ENCODE data around the gene BMP6.

The BMP6 gene

GRCh38 chr6:7696061-7696460 is 29.8 kb upstream of the BMP6 start:
- ATAC-seq (replicated peaks; ENCODE audit: extremely low read depth, poor library complexity, severe bottlenecking) = no peak
- no peak overlapping the region for H3K27ac Mint-ChIP-seq (ENCODE audit: low read depth)
- DNase-seq (ENCODE audit: low spot score in 2 of 2) = no peak
- no peak overlapping the region for H3K4me3 Mint-ChIP-seq
- H3K27me3 Mint-ChIP-seq = peaks cover 49% of the 10 kb centered on the region
- no peaks in the 10 kb centered on the region for H3K4me1 Mint-ChIP-seq
- no peaks in the 10 kb centered on the region for H3K36me3 Mint-ChIP-seq (ENCODE audit: insufficient read depth)
- H3K9me3 Mint-ChIP-seq = no peaks in the 10 kb centered on the region

- no peak overlapping the region for H3K4me3 Mint-ChIP-seq
- H3K27me3 Mint-ChIP-seq = peaks cover 42% of the 10 kb centered on the region
- H3K36me3 Mint-ChIP-seq (ENCODE audit: insufficient read depth) = no peaks in the 10 kb centered on the region
- no peaks in the 10 kb centered on the region for H3K9me3 Mint-ChIP-seq
- DNase-seq (ENCODE audit: low spot score in 2 of 2) (no peak), ATAC-seq (replicated peaks; ENCODE audit: extremely low read depth, poor library complexity, severe bottlenecking) (no peak)
- H3K27ac Mint-ChIP-seq (ENCODE audit: low read depth) = no peak overlapping the region
- no peaks in the 10 kb centered on the region for H3K4me1 Mint-ChIP-seq
Measured at GRCh38 chr6:7697432-7697819, 28.5 kb upstream of the BMP6 start.

GRCh38 chr6:7697820-7698623 is 27.9 kb upstream of the BMP6 start:
- H3K27ac Mint-ChIP-seq (ENCODE audit: low read depth) = no peak overlapping the region
- DNase-seq (ENCODE audit: low spot score in 2 of 2) (no peak), ATAC-seq (replicated peaks; ENCODE audit: extremely low read depth, poor library complexity, severe bottlenecking) (no peak)
- H3K9me3 Mint-ChIP-seq = no peaks in the 10 kb centered on the region
- no peaks in the 10 kb centered on the region for H3K4me1 Mint-ChIP-seq
- H3K27me3 Mint-ChIP-seq = peaks cover 36% of the 10 kb centered on the region
- no peaks in the 10 kb centered on the region for H3K36me3 Mint-ChIP-seq (ENCODE audit: insufficient read depth)
- H3K4me3 Mint-ChIP-seq = no peak overlapping the region

GRCh38 chr6:7701212-7701834 is 24.6 kb upstream of the BMP6 start:
- H3K27ac Mint-ChIP-seq (ENCODE audit: low read depth) = no peak overlapping the region
- no peak overlapping the region for H3K4me3 Mint-ChIP-seq
- no peaks in the 10 kb centered on the region for H3K36me3 Mint-ChIP-seq (ENCODE audit: insufficient read depth)
- DNase-seq (ENCODE audit: low spot score in 2 of 2) = no peak
- no peak for ATAC-seq (replicated peaks; ENCODE audit: extremely low read depth, poor library complexity, severe bottlenecking)
- H3K9me3 Mint-ChIP-seq = no peaks in the 10 kb centered on the region
- peaks cover 30% of the 10 kb centered on the region for H3K27me3 Mint-ChIP-seq
- no peaks in the 10 kb centered on the region for H3K4me1 Mint-ChIP-seq

- Mint-ChIP-seq H3K27me3 (peaks cover 20% of the 10 kb centered on the region), H3K36me3 (ENCODE audit: insufficient read depth) (no peaks in the 10 kb centered on the region), H3K4me3 (no peak overlapping the region), H3K4me1 (no peaks in the 10 kb centered on the region), H3K27ac (ENCODE audit: low read depth) (no peak overlapping the region), H3K9me3 (no peaks in the 10 kb centered on the region)
- ATAC-seq (replicated peaks; ENCODE audit: extremely low read depth, poor library complexity, severe bottlenecking) = no peak
- DNase-seq (ENCODE audit: low spot score in 2 of 2) = no peak
Measured at GRCh38 chr6:7703148-7703680, 22.7 kb upstream of the BMP6 start.

- ATAC-seq (replicated peaks; ENCODE audit: extremely low read depth, poor library complexity, severe bottlenecking) = no peak
- H3K36me3 Mint-ChIP-seq (ENCODE audit: insufficient read depth) = no peaks in the 10 kb centered on the region
- H3K4me3 Mint-ChIP-seq = no peak overlapping the region
Measured at GRCh38 chr6:7705483-7705882, 20.4 kb upstream of the BMP6 start.

GRCh38 chr6:7706269-7706668 is 19.6 kb upstream of the BMP6 start:
- Mint-ChIP-seq H3K4me3 (no peak overlapping the region), H3K27me3 (peaks cover 14% of the 10 kb centered on the region), H3K9me3 (no peaks in the 10 kb centered on the region), H3K4me1 (no peaks in the 10 kb centered on the region), H3K27ac (ENCODE audit: low read depth) (no peak overlapping the region), H3K36me3 (ENCODE audit: insufficient read depth) (no peaks in the 10 kb centered on the region)
- DNase-seq (ENCODE audit: low spot score in 2 of 2) = no peak
- ATAC-seq (replicated peaks; ENCODE audit: extremely low read depth, poor library complexity, severe bottlenecking) = no peak

More at GRCh38 chr6:7705483-7705882, 20.4 kb upstream of the BMP6 start:
- no peaks in the 10 kb centered on the region for H3K4me1 Mint-ChIP-seq
- no peaks in the 10 kb centered on the region for H3K9me3 Mint-ChIP-seq
- H3K27me3 Mint-ChIP-seq = peaks cover 10% of the 10 kb centered on the region
- no peak for DNase-seq (ENCODE audit: low spot score in 2 of 2)
- H3K27ac Mint-ChIP-seq (ENCODE audit: low read depth) = no peak overlapping the region

GRCh38 chr6:7707787-7708186 is 18.1 kb upstream of the BMP6 start:
- no peak for DNase-seq (ENCODE audit: low spot score in 2 of 2)

GRCh38 chr6:7719364-7719850 is 6.5 kb upstream of the BMP6 start:
- H3K36me3 Mint-ChIP-seq (ENCODE audit: insufficient read depth) = no peaks in the 10 kb centered on the region
- peaks cover 41% of the 10 kb centered on the region for H3K27me3 Mint-ChIP-seq
- no peak for DNase-seq (ENCODE audit: low spot score in 2 of 2)
- no peaks in the 10 kb centered on the region for H3K4me1 Mint-ChIP-seq
- no peaks in the 10 kb centered on the region for H3K9me3 Mint-ChIP-seq
- no peak overlapping the region for H3K27ac Mint-ChIP-seq (ENCODE audit: low read depth)
- ATAC-seq (replicated peaks; ENCODE audit: extremely low read depth, poor library complexity, severe bottlenecking) = no peak
- H3K4me3 Mint-ChIP-seq = no peak overlapping the region

More at GRCh38 chr6:7707787-7708186, 18.1 kb upstream of the BMP6 start:
- Mint-ChIP-seq H3K27ac (ENCODE audit: low read depth) (no peak overlapping the region), H3K27me3 (peaks cover 29% of the 10 kb centered on the region), H3K9me3 (no peaks in the 10 kb centered on the region), H3K4me3 (no peak overlapping the region), H3K4me1 (no peaks in the 10 kb centered on the region), H3K36me3 (ENCODE audit: insufficient read depth) (no peaks in the 10 kb centered on the region)
- ATAC-seq (replicated peaks; ENCODE audit: extremely low read depth, poor library complexity, severe bottlenecking) = no peak

- Mint-ChIP-seq H3K27ac (ENCODE audit: low read depth) (no peak overlapping the region), H3K4me3 (no peak overlapping the region), H3K4me1 (no peaks in the 10 kb centered on the region), H3K36me3 (ENCODE audit: insufficient read depth) (no peaks in the 10 kb centered on the region), H3K9me3 (no peaks in the 10 kb centered on the region), H3K27me3 (peaks cover 51% of the 10 kb centered on the region)
- ATAC-seq (replicated peaks; ENCODE audit: extremely low read depth, poor library complexity, severe bottlenecking) (no peak), DNase-seq (ENCODE audit: low spot score in 2 of 2) (no peak)
Measured at GRCh38 chr6:7720346-7720745, 5.6 kb upstream of the BMP6 start.

GRCh38 chr6:7721649-7722048 is 4.2 kb upstream of the BMP6 start:
- Mint-ChIP-seq H3K27me3 (peaks cover 63% of the 10 kb centered on the region), H3K4me3 (no peak overlapping the region), H3K9me3 (no peaks in the 10 kb centered on the region), H3K4me1 (no peaks in the 10 kb centered on the region), H3K27ac (ENCODE audit: low read depth) (no peak overlapping the region), H3K36me3 (ENCODE audit: insufficient read depth) (no peaks in the 10 kb centered on the region)
- no peak for DNase-seq (ENCODE audit: low spot score in 2 of 2)
- ATAC-seq (replicated peaks; ENCODE audit: extremely low read depth, poor library complexity, severe bottlenecking) = no peak

- Mint-ChIP-seq H3K27ac (ENCODE audit: low read depth) (no peak overlapping the region), H3K9me3 (no peaks in the 10 kb centered on the region), H3K36me3 (ENCODE audit: insufficient read depth) (no peaks in the 10 kb centered on the region), H3K4me3 (no peak overlapping the region), H3K4me1 (no peaks in the 10 kb centered on the region), H3K27me3 (peaks cover 68% of the 10 kb centered on the region)
- ATAC-seq (replicated peaks; ENCODE audit: extremely low read depth, poor library complexity, severe bottlenecking) = no peak
- peak; percentile 20 to 40 for DNase-seq (ENCODE audit: low spot score in 2 of 2)
Measured at GRCh38 chr6:7723041-7723447, 2.9 kb upstream of the BMP6 start.

- ATAC-seq (replicated peaks; ENCODE audit: extremely low read depth, poor library complexity, severe bottlenecking) = no peak
Measured at GRCh38 chr6:7723554-7723953, 2.3 kb upstream of the BMP6 start.

More at GRCh38 chr6:7723554-7723953, 2.3 kb upstream of the BMP6 start:
- Mint-ChIP-seq H3K4me1 (no peaks in the 10 kb centered on the region), H3K27me3 (peaks cover 73% of the 10 kb centered on the region), H3K27ac (ENCODE audit: low read depth) (no peak overlapping the region), H3K9me3 (no peaks in the 10 kb centered on the region), H3K4me3 (no peak overlapping the region), H3K36me3 (ENCODE audit: insufficient read depth) (no peaks in the 10 kb centered on the region)
- no peak for DNase-seq (ENCODE audit: low spot score in 2 of 2)

Measured in central memory CD8-positive, alpha-beta T cell (primary cell).